H1 (cell line): Measurements from ENCODE around the gene FAM53B. TPM values are rescaled to one million over a fixed set of nuclear protein-coding genes. Genes with fewer than 3 reads are reported as not detected.

ENCODE experiments used
- CTCF ChIA-PET: fragments of 300-600 bp; sonication (Branson Sonifier 250); formaldehyde crosslinking; loops from one replicate; lab custom pipeline; 2021; ENCODE audit not compliant: partially characterized antibody; lab: Charles Lee
- POLR2A ChIA-PET: fragments of 300-600 bp; sonication (Branson Sonifier 250); formaldehyde crosslinking; loops from one replicate; lab custom pipeline; 2021; ENCODE audit warnings: inconsistent platforms; ENCODE audit not compliant: partially characterized antibody; lab: Charles Lee
- DNase-seq, 2 experiments: peaks; one replicate each; pipeline versions ENCODE4 v3.0.0 to v3.0.0-alpha.2; 2010 to 2022; ENCODE audit warnings: low spot score in 2 of 2, low read depth in 1 of 2, mixed read lengths in 1 of 2
- FAIRE-seq: peaks from 2 replicates; lab custom pipeline; 2011; peaks lifted over from hg19 to GRCh38; lab: Jason Lieb, UNC
- H2AFZ ChIP-seq: 2 replicates; pipeline ENCODE4 v1.8.1; 2012; ENCODE audit warnings: low read length, inconsistent platforms
- H2AK5ac ChIP-seq: 2 replicates; pipeline ENCODE4 v1.6.1; 2013; ENCODE audit warnings: low read depth, low read length
- H2BK120ac ChIP-seq: replicated peaks from 2 replicates; pipeline ENCODE3; 2013; ENCODE audit warnings: low read depth, low read length, inconsistent platforms
- H2BK12ac ChIP-seq: 2 replicates; pipeline ENCODE4 v1.6.1; 2013; ENCODE audit warnings: low read depth, low read length
- H2BK15ac ChIP-seq: 2 replicates; pipeline ENCODE4 v1.6.1; 2013; ENCODE audit warnings: low read length
- H2BK20ac ChIP-seq: 2 replicates; pipeline ENCODE4 v1.6.1; 2013; ENCODE audit warnings: low read length
- H2BK5ac ChIP-seq: 2 replicates; pipeline ENCODE4 v1.6.1; 2013; ENCODE audit warnings: low read depth, low read length
- H3K14ac ChIP-seq: 2 replicates; pipeline ENCODE4 v1.6.1; 2013; ENCODE audit warnings: inconsistent platforms; ENCODE audit not compliant: insufficient read length
- H3K18ac ChIP-seq: 2 replicates; pipeline ENCODE4 v1.6.1; 2013; ENCODE audit warnings: low read length; ENCODE audit errors: extremely low read depth
- H3K23ac ChIP-seq: 2 replicates; pipeline ENCODE4 v1.6.1; 2013; ENCODE audit warnings: inconsistent platforms; ENCODE audit not compliant: insufficient read length
- H3K23me2 ChIP-seq: 2 replicates; pipeline ENCODE4 v1.6.1; 2013; ENCODE audit warnings: low read depth, low read length
- H3K27ac ChIP-seq: 2 replicates; pipeline ENCODE4 v1.6.1; 2011; ENCODE audit warnings: low read depth, low read length, inconsistent platforms
- H3K27me3 ChIP-seq, 4 experiments: replicated peaks in 1 of 4; 1 replicate in 1 of 4; 2 replicates in 3 of 4; pipeline versions ENCODE4 v1.6.1 to v1.8.1; 2011 to 2013; ENCODE audit warnings: low read length in 3 of 4, mild to moderate bottlenecking in 3 of 4, inconsistent platforms in 2 of 4, mixed read lengths in 2 of 4, moderate library complexity in 1 of 4; ENCODE audit not compliant: control insufficient read depth in 3 of 4, insufficient read depth in 3 of 4; ENCODE audit errors: extremely low read depth in 1 of 4
- H3K36me3 ChIP-seq, 4 experiments: 2 replicates each; pipeline versions ENCODE4 v1.6.1 to v1.8.1; 2011 to 2013; ENCODE audit warnings: mild to moderate bottlenecking in 4 of 4, low read length in 3 of 4, moderate library complexity in 2 of 4, control low read depth in 1 of 4, inconsistent platforms in 1 of 4; ENCODE audit not compliant: insufficient read depth in 4 of 4, control insufficient read depth in 2 of 4
- H3K4ac ChIP-seq: replicated peaks from 2 replicates; pipeline ENCODE3; 2013; ENCODE audit warnings: low read length, low read depth, mixed read lengths, inconsistent platforms; ENCODE audit not compliant: insufficient read length
- H3K4me1 ChIP-seq, 4 experiments: replicated peaks in 1 of 4; 1 replicate in 1 of 4; 2 replicates in 3 of 4; pipeline versions ENCODE4 v1.6.1 to v1.8.1; 2011 to 2013; ENCODE audit warnings: low read length in 3 of 4, inconsistent platforms in 2 of 4, mixed read lengths in 1 of 4; ENCODE audit not compliant: insufficient read depth in 4 of 4, control insufficient read depth in 3 of 4
- H3K4me2 ChIP-seq, 2 experiments: 2 replicates each; pipeline versions ENCODE4 v1.6.1 to v1.8.1; 2011 to 2013; ENCODE audit warnings: low read depth in 2 of 2, low read length in 2 of 2, control low read depth in 1 of 2, inconsistent platforms in 1 of 2, mild to moderate bottlenecking in 1 of 2; ENCODE audit not compliant: insufficient read depth in 1 of 2
- H3K4me3 ChIP-seq, 4 experiments: fragments of 200-600, 300-600 bp in 1 of 4; sonication (generic), shearing (Covaris generic), sonication (Bioruptor Twin) in 1 of 4; 2 replicates each; pipeline versions ENCODE4 v1.5.1 to v1.8.1; 2011 to 2016; ENCODE audit warnings: low read length in 4 of 4, low read depth in 3 of 4, control low read depth in 2 of 4, inconsistent platforms in 2 of 4, mild to moderate bottlenecking in 2 of 4, mixed read lengths in 1 of 4, moderate library complexity in 1 of 4; ENCODE audit not compliant: insufficient read depth in 2 of 4; ENCODE audit errors: extremely low read depth in 1 of 4
- H3K56ac ChIP-seq: replicated peaks from 2 replicates; pipeline ENCODE3; 2013; ENCODE audit warnings: low read depth, mild to moderate bottlenecking, mixed read lengths, low read length, inconsistent platforms; ENCODE audit not compliant: insufficient read length
- H3K79me1 ChIP-seq: 2 replicates; pipeline ENCODE4 v1.6.1; 2013; ENCODE audit warnings: low read depth, low read length, control low read depth
- H3K79me2 ChIP-seq, 2 experiments: 2 replicates each; pipeline versions ENCODE4 v1.6.1 to v1.8.1; 2012 to 2013; ENCODE audit warnings: low read length in 2 of 2, mild to moderate bottlenecking in 2 of 2, inconsistent platforms in 1 of 2; ENCODE audit not compliant: insufficient read depth in 2 of 2, control insufficient read depth in 1 of 2
- H3K9ac ChIP-seq, 4 experiments: replicated peaks in 1 of 4; 1 replicate in 1 of 4; 2 replicates in 3 of 4; pipeline versions ENCODE4 v1.6.1 to v1.8.1; 2011 to 2013; ENCODE audit warnings: low read depth in 3 of 4, low read length in 3 of 4, control low read depth in 2 of 4, mild to moderate bottlenecking in 2 of 4, moderate library complexity in 2 of 4, inconsistent platforms in 1 of 4; ENCODE audit errors: extremely low read depth in 1 of 4
- H3K9me3 ChIP-seq, 2 experiments: 2 replicates each; pipeline versions ENCODE4 v1.6.1 to v1.8.1; 2012 to 2013; ENCODE audit warnings: mild to moderate bottlenecking in 2 of 2, moderate library complexity in 2 of 2, control low read depth in 1 of 2, inconsistent platforms in 1 of 2, low read depth in 1 of 2, low read length in 1 of 2, mixed read lengths in 1 of 2; ENCODE audit not compliant: insufficient read depth in 2 of 2
- H4K20me1 ChIP-seq, 2 experiments: replicated peaks in 1 of 2; 2 replicates each; pipeline versions ENCODE3 to v1.8.1; 2011 to 2013; ENCODE audit warnings: inconsistent platforms in 2 of 2, low read length in 2 of 2, mild to moderate bottlenecking in 1 of 2; ENCODE audit not compliant: insufficient read depth in 2 of 2, control insufficient read depth in 1 of 2
- H4K5ac ChIP-seq: 2 replicates; pipeline ENCODE4 v1.6.1; 2013; ENCODE audit warnings: low read length, low read depth, mixed read lengths, inconsistent platforms; ENCODE audit not compliant: insufficient read length
- H4K8ac ChIP-seq: 2 replicates; pipeline ENCODE4 v1.8.0; 2013; ENCODE audit warnings: mild to moderate bottlenecking, moderate library complexity, low read length, inconsistent platforms; ENCODE audit not compliant: insufficient read depth; ENCODE audit errors: extremely low read depth
- H4K91ac ChIP-seq: replicated peaks from 2 replicates; pipeline ENCODE3; 2013; ENCODE audit warnings: low read length, mixed read lengths, inconsistent platforms; ENCODE audit not compliant: insufficient read length
- ASH2L ChIP-seq: fragments of 200-600, 300-600 bp; sonication (generic); IDR thresholded peaks from one replicate; pipeline ENCODE4 v1.7.1; 2017; ENCODE audit warnings: low read length
- RAD21 ChIP-seq, 2 experiments: IDR thresholded peaks in 1 of 2; conservative IDR thresholded peaks in 1 of 2; 2 replicates each; pipeline ENCODE4 v1.6.1; 2011; ENCODE audit warnings: low read depth in 2 of 2, low read length in 2 of 2, improper control_type of control experiment in 1 of 2, inconsistent platforms in 1 of 2, mild to moderate bottlenecking in 1 of 2, moderate library complexity in 1 of 2
- SIN3A ChIP-seq, 2 experiments: IDR thresholded peaks in 1 of 2; conservative IDR thresholded peaks in 1 of 2; 2 replicates each; pipeline ENCODE4 v1.6.1; 2011 to 2012; ENCODE audit warnings: low read length in 2 of 2, improper control_type of control experiment in 1 of 2, low read depth in 1 of 2, mild to moderate bottlenecking in 1 of 2
- SP4 ChIP-seq: IDR thresholded peaks from 2 replicates; pipeline ENCODE4 v1.6.1; 2012; ENCODE audit warnings: low read length, inconsistent platforms
- SRF ChIP-seq: IDR thresholded peaks from 2 replicates; pipeline ENCODE4 v1.6.1; 2011; ENCODE audit warnings: mild to moderate bottlenecking, low read depth, low read length, moderate library complexity
- TCF12 ChIP-seq: IDR thresholded peaks from 2 replicates; pipeline ENCODE4 v1.6.1; 2011; ENCODE audit warnings: low read depth, mild to moderate bottlenecking, low read length
- WGBS, 2 experiments: shearing (Covaris generic) in 1 of 2; methylation state at CpG; one replicate each; pipeline versions ENCODE4 v1.1.6 to v1.1.7; 2013 to 2015; ENCODE audit warnings: low lambda C conversion rate in 2 of 2, mixed read lengths in 2 of 2, inconsistent platforms in 1 of 2, low coverage in 1 of 2, missing lambda C conversion rate in 1 of 2; ENCODE audit not compliant: insufficient replicate concordance in 2 of 2, insufficient coverage in 1 of 2, insufficient read length in 1 of 2; ENCODE audit errors: extremely low coverage in 1 of 2, missing lambda C conversion rate in 1 of 2; 5-methylcytosine and 5-hydroxymethylcytosine counted together
- polyA plus RNA-seq, 7 experiments: library from polyadenylated mRNA; depleted of rRNA in 3 of 7; stranded (reverse) in 5 of 7; unstranded in 2 of 7; fragments of >200 nt in 5 of 7; fragments of 200-250 nt in 2 of 7; gene quantifications; 1 replicate in 5 of 7; 2 replicates in 1 of 7; 4 replicates in 1 of 7; pipeline versions ENCODE4 v1.2.1 to v1.2.3, GENCODE V29; 2011 to 2013; ENCODE audit warnings: missing spikeins in 2 of 7, mixed read lengths in 2 of 7
- total RNA-seq: library from RNA; stranded (reverse); fragmentation: NEBNext Ultra II Directional; extraction: Animal tissue kit (Norgen Biotek cat#: 25700); gene quantifications from 2 replicates; pipeline ENCODE4 v1.2.1, GENCODE V29; 2021
- TF ChIP-seq, protein P1 (sequence below): IDR thresholded peaks from 2 replicates; pipeline ENCODE4 v1.6.1; 2011; ENCODE audit warnings: low read length, improper control_type of control experiment

FAM53B gene
- total and polyA plus RNA-seq, 2 of the 8 experiments (the other 6 are each of a cell fraction or from before 2014, with no cell fraction given), result 5.3 to 14.4 TPM

DNA sequence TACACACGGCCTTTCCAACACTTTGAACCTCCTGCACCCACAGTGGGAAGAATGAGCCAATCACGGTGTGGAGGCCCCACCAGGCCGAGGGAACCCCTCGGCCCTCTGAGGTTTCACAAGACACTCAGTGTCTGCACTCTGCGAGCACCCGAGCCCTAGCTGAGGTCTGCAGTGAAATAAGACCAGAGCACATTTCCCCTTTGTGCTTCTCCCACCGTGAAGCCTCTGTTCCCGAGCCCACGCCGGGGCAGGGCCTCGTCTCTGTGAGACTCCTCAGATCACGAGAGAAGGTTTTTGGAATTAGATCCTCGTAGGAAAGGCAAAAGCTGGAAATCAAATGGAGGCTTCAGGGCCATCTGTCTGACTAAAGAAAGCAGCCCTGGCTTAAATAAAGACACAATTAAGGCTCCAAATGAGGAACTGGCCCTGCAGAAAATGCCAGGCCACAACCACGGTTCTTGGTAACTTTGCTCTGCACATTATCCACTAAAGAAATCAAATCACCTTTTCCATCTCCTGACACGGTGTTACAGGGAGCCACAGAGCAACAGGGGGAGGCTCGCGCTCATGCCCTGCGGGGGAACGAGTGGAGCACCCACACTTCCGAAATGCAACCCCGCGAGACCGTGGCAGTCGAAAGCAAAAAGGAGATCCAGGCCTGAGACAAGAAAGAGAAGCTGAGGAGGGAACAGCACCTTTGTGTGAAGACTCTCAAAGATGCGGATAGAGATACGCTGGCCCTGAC lies 43.7 kb downstream of the FAM53B start:
- no peak overlapping the region for H3K9ac ChIP-seq
- peaks cover 3 to 11% of the 10 kb centered on the region in 2 experiments for H4K20me1 ChIP-seq
- ChIA-PET POLR2A (no interaction called here), CTCF (interaction anchor here (0.8 to 1.5 kb wide), 8 partner anchors 11 to 55 kb away, joined by 3 to 5 read pairs (median 4); no protein-coding TSS in a partner anchor)
- H2BK15ac ChIP-seq, result no peak overlapping the region
- WGBS, 2 experiments, result 94% methylated on average over 25 of the region's 26 CpGs; no CpG with 5 or more reads in 1 of the 2 experiments
- FAIRE-seq (no peak), DNase-seq (no peak)
- H2BK120ac ChIP-seq, result no peak overlapping the region
- H2BK12ac ChIP-seq, result no peak overlapping the region
- no peaks in the 10 kb centered on the region for H3K79me2 ChIP-seq
- no peak overlapping the region for H3K4me3 ChIP-seq
- H2AFZ ChIP-seq, result no peak overlapping the region
- no peaks in the 10 kb centered on the region for H3K27me3 ChIP-seq
- H3K36me3 ChIP-seq, result no peaks in the 10 kb centered on the region
- H3K14ac ChIP-seq, result no peak overlapping the region
- H3K9me3 ChIP-seq, result no peaks in the 10 kb centered on the region
- no peak overlapping the region for H3K4ac ChIP-seq
- 0 out of 2 replicates have a peak, but pooled peaks cover 6% of the 10 kb centered on the region for H3K79me1 ChIP-seq
- H3K4me1 ChIP-seq, result peaks cover 0 to 9% (median 6%) of the 10 kb centered on the region in 4 experiments; a peak in 5 of 7 replicates
- no peak overlapping the region for H4K91ac ChIP-seq
- H3K23me2 ChIP-seq, result no peaks in the 10 kb centered on the region
- H4K8ac ChIP-seq, result no peak overlapping the region
- no peak overlapping the region for H3K27ac ChIP-seq
- H3K23ac ChIP-seq, result no peak overlapping the region
- TF ChIP-seq, protein P1, sequence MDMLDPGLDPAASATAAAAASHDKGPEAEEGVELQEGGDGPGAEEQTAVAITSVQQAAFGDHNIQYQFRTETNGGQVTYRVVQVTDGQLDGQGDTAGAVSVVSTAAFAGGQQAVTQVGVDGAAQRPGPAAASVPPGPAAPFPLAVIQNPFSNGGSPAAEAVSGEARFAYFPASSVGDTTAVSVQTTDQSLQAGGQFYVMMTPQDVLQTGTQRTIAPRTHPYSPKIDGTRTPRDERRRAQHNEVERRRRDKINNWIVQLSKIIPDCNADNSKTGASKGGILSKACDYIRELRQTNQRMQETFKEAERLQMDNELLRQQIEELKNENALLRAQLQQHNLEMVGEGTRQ, result no peak
- TF ChIP-seq SP4, result no peak
- no peak for TF ChIP-seq RAD21 (IDR thresholded peaks at IDR 0.05 in 1 of 2, conservative IDR thresholded peaks at IDR 0.05 in 1 of 2; ENCODE audit: low read depth in 2 of 2, low read length in 2 of 2)
- no peak for TF ChIP-seq SIN3A (conservative IDR thresholded peaks at IDR 0.05 in 1 of 2, IDR thresholded peaks at IDR 0.05 in 1 of 2; ENCODE audit: low read depth in 1 of 2, low read length in 2 of 2)
- no peak for TF ChIP-seq ASH2L
- no peak for TF ChIP-seq TCF12
- no peak for TF ChIP-seq SRF
- H3K4me2 ChIP-seq, result no peak overlapping the region
- H2BK20ac ChIP-seq, result no peak overlapping the region
- H3K56ac ChIP-seq, result no peak overlapping the region
- H2BK5ac ChIP-seq, result no peak overlapping the region
- H3K18ac ChIP-seq, result no peak overlapping the region
- H2AK5ac ChIP-seq, result no peak overlapping the region
- no peak overlapping the region for H4K5ac ChIP-seq
